Stimulated activated CD4-positive, alpha-beta T cell treated with anti-CD3 and anti-CD28 coated beads, TNF-alpha, amount 100 ng/mL, for 48 hours (primary cell): ENCODE results near the gene REEP6.
"Not testable (repeated sequence)": the region's sequence is repeated elsewhere in the genome, so short reads cannot be mapped to it uniquely, and the experiment has no call there.

Experiments used
- DNase-seq, 3 donors: peaks; one replicate each; pipeline ENCODE4 v3.0.0-alpha.2; 2020; ENCODE audit warnings: low read depth in 3 of 3

Gene REEP6

DNA sequence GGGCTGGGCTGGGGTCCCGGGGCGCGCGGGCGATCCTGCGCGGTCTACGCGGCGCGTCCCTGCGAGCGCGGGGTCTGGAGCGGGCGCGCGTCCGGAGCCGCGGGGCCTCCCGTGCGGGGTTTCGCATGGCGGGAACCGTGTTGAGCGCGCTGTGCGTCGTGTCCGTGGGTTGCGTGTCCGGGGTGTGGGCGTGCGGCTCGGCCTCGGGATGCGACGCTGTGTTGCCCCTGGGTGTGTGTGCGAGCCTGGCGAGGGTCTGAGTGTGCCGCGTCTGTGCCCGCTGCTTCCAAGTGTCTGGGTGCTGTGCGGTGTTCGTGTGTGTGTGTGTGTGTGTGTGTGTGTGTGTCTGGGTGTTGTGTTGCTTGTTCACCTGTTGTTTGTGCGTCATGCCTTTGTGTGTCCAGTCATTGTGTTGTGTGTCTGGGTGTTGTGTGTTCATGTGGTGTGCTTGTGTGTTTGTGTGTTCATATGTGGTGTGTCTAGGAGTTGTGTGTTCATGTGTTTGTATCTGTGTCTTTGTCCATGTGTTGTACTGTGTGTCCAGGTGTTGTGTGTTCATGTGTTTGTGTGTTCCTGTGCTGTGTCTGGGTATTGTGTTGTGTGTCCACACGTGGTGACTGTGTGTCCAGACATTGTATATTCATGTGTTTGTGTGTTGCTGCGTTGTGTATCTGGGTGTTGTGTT, 33.4 kb downstream of the REEP6 start:
- no peak for DNase-seq

- DNase-seq, result no peak
These were observed 34.0 kb downstream of the REEP6 start for GRCh38 chr19:1524972-1525325.

DNA sequence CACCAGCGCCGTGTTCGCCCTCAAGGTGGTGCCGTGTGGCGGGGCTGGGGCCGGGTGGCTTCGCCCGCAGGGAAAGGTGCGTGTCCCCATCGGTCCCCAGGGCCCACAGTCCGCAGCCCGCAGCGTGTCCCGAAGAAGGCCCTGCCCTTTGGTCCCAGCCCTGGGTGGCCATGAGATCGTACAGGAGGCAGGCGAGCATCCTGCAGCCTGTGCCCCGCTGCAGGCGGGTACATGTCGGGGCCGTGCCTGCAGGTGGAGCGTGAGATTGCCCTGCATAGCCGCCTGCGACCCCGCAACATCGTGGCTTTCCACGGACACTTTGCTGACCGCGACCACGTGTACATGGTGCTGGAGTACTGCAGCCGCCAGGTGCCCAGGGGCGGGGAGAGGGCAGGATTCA, 34.4 kb downstream of the REEP6 start:
- no peak for DNase-seq

- no peak for DNase-seq
These were observed 35.2 kb downstream of the REEP6 start for GRCh38 chr19:1526066-1526778.

DNA sequence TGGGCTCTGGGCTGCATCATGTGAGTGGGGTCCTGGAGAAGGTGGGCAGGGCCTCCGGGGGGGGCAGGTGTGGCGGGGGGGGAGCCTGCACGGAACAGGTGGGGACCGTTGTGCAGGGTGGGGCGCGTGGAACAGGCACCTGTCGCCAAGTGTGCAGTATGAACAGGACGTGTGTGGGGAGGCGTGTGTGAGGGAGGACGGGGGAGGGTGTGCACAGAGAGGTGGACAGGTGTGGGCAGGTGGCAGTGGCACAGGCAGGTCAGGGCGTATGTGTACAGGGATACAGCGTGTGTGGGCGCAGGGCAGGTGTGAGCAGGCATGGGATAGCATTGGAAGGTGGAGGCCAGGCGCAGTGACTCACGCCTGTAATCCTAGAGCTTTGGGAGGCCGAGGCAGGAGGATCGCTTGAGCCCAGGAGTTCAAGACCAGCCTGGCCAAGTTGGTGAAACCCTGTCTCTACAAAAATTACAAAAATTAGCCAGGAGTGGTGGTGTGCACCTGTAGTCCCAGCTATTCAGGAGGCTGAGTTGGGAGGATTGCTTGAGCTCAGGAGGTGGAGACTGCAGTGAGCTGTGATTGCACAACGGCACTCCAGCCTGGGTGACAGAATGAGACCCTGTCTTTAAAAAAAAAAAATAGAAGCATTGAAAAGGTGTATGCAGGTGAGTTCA, 36.1 kb downstream of the REEP6 start:
- DNase-seq, result no peak

- no peak for DNase-seq
These were observed 36.8 kb downstream of the REEP6 start for GRCh38 chr19:1527650-1528309.

- no peak for DNase-seq
These were observed 37.8 kb downstream of the REEP6 start for GRCh38 chr19:1528596-1529429.

DNA sequence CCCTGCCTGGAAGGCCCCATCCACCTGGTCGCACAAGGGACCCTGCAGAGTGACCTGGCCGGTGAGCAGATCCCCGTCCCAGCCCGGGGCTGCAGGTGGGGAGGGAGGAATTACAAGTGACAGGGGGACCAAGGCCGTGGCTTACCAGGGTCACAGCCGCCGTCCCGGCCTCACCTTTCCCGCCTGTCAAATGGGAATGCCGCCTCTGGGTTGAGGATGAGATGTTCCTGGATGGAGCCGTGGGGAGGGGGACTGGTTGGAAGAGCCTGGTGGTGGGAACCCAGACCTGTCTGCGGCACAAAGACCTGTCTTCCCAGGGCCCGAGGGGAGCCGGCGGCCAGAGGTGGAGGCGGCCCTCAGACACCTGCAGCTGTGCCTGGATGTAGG, 38.4 kb downstream of the REEP6 start:
- DNase-seq, result no peak

GRCh38 chr19:1530856-1531255, 39.9 kb downstream of the REEP6 start:
- DNase-seq, result not testable (repeated sequence)

GRCh38 chr19:1531587-1531986, 40.6 kb downstream of the REEP6 start:
- DNase-seq, result no peak

DNA sequence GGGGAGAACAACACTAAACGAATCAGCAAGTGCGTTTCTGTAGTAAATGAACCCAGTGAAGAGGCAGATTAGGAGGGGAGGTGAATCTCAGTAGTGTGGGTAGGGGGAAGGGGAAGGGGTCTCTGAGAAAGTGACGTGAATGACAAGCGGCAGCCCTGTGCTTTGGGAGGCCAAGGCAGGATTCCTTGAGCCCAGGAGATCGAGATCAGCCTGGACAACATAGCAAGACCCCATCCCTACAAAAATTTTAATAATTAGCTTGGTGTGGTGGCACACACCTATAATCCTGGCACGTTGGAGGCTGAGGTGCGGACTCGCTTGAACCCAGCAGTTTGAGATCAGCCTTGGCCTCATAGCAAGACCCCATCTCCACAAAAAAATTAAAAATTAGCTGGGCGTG, 41.0 kb downstream of the REEP6 start:
- DNase-seq, result no peak

GRCh38 chr19:1533510-1534150, 42.6 kb downstream of the REEP6 start:
- no peak for DNase-seq

DNA sequence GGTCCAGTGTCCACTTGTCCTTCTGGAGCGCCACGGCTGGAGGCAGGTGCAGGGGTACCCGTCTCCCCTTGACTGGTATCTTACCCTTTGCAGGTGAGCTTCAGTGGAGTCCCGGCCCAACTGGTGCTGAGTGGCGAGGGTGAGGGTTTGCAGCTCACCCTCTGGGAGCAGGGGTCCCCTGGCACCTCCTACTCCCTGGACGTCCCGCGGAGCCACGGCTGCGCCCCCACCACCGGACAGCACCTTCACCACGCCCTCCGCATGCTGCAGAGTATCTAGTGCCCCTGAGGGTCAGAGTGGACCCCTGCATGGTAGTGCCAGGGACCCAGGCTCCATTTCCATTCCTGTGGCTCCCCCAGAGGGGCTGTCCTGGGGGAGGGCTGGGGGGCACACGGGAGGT, 44.0 kb downstream of the REEP6 start:
- DNase-seq, result no peak

GRCh38 chr19:1535699-1536098, 44.7 kb downstream of the REEP6 start:
- not testable (repeated sequence) for DNase-seq

DNA sequence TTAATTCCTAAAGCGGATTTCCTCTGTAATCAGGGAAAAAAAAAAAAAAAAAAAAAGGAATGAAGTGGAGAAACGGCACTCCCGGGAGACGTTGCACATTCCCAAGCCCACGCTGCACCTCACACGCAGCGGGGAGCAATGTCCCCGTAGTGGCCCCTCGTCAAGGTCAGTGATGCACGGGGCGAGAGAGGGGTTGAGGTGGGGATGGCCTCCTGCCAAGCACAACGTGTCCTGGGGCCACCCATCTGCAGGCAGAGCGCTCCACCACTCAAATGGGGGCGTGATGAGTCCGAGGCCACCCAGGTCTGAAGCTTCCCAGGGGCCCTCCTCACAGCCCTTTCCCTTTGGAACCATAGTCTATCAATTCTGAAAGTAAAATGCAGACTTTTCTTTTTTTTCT, 48.0 kb downstream of the REEP6 start:
- DNase-seq, result no peak

DNA sequence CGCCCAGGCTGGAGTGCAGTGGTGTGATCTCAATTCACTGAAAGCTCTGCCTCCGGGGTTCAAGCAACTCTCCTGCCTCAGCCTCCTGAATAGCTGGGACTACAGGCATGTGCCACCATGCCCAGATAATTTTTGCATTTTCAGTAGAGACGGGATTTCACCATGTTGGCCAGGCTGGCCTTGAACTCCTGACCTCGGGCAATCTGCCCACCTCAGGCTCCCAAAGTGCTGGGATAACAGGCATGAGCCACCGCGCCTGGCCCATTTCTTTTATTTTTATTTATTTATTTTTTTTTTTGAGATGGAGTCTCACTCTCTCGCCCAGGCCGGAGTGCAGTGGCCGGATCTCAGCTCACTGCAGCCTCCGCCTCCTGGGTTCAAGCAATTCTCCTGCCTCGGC, 48.8 kb downstream of the REEP6 start:
- DNase-seq, result not testable (repeated sequence)

DNA sequence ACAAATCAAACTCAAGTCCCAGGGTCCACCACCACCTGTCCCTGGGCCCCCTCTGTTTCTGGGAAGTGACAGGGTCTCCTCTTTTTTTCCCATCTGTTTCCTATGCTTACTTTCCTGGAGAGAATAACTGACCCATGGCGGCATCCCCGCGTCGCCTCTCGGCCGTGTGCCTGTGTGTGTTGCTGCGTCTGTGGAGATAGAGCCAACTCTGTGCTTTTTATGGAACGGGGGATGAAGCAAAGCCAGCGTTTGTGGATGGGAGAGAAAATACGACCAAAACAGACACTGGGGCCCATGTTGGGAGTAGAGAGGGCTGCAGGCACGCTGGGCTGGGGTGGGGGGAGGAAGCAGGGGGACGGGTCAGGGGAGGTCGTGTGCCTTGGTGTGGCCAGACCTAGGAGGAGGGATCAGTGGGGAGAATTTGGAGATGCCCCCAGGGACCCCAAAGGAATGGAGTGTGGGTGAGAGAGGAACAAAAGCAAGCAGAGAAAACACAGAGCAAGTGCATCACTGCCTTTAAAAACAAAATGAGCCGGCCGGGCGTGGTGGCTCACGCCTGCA, 49.5 kb downstream of the REEP6 start:
- no peak for DNase-seq
